NCI-H1694 treated with DMSO at 0.1 percent for 48 hours (cell line): Measurements from ENCODE around the gene RPL10.

Experiments
- DNase-seq: peaks from one replicate; lab custom pipeline; 2025; lab: John Stamatoyannopoulos, UW

RPL10 gene

DNA sequence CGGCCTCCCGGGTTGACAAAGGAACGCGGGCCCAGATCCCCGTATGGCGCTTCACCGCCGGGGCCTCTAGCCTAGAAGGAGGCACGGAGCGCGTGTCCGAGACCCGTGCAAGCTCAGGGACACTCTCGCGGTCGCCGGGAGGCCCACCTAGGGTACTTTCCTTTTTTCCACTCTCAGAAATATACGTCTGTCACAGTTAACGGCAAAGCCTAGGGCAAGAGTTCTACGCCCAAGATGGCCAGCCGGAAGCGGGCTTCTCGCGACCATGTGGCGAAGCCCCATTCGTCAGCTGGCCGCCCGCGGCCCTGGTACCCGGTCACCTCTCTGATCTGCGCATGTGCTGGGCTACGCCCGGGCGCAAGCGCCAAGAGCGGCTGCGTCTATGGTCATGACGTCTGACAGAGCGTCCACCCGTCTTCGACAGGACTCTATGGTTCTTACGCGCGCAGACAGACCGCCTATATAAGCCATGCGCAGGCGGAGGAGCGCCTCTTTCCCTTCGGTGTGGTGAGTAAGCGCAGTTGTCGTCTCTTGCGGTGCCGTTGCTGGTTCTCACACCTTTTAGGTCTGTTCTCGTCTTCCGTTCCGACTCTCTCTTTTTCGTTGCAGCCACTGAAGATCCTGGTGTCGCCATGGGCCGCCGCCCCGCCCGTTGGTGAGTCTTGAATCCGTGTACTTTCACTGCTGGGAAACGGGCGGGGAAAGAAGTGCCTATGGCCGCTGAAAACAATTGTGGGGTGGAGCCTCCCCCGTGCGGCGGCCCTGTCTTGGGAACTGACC is at the start of gene RPL10:
Gene RPL10 (plus strand): TSS at position 490 of the 780 bp plus-strand sequence. CDS start 143 bp downstream, at position 633.
- peak; percentile 94 for DNase-seq

GRCh38 chrX:154348646-154349358 is 49.4 kb upstream of the RPL10 start:
- no peak for DNase-seq

GRCh38 chrX:154349359-154349935 is 48.7 kb upstream of the RPL10 start:
- no peak for DNase-seq

DNA sequence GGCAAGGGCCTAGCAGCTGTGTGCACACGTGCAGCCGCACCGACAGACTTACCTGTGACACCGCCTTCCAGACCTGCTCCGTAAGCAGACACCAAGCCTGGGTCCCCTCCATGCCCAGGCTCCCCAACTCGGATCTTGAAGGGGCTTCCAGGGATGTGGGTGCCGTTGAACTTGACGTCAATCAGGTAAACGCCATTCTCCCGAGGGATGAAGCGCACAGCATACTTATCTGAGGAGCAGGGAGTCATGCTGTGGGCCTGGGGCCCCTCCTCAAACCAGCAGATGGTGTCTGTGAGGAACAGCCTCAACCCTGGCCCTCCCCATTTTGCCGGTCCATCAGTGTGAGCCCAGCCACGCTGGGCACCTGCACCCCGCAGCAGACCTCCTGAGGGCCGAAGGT is 48.2 kb upstream of the RPL10 start:
- no peak for DNase-seq

- no peak for DNase-seq
Measured at GRCh38 chrX:154350429-154351182, 47.6 kb upstream of the RPL10 start.

DNA sequence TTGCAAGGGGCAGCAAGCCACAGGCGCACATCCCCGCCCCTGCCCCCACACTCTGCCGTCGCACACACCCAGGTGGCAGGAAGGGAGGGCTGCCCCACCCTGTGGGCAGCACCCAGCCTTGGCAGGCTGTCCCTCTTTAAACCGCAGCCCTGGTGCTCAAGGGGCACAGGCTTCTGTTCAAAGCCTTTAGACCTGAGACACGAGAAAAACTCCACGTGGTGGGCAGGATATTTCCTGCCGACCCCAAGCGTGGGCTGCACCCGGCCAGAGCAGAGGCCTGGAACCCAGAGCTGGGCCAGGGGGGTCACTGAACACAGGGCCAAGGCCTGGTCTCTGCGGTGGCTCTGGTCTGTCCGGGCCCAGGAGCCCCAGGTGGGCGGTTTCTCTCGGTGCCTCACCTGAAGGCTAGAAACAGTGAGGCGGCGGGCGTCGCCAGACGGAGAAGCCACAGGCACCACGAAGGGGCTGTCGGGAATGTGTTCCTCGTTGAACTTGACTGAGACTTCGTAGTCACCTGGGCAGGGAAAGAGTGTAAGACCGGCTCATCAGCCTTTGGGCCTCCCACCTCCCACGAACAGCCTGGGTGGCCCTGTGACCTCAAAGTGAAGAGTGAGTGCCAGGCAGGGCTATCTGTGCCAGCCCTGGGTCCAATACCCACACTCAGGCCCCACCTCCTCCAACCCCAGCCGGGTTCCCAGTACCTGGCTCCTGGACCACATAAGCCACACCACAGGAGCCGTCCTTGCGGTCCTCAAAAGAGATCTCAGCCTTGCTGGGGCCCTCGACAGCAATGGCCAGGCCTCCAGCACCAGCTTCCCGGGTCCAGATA is 46.8 kb upstream of the RPL10 start:
- no peak for DNase-seq

- no peak for DNase-seq
Measured at GRCh38 chrX:154352012-154352401, 46.2 kb upstream of the RPL10 start.

DNA sequence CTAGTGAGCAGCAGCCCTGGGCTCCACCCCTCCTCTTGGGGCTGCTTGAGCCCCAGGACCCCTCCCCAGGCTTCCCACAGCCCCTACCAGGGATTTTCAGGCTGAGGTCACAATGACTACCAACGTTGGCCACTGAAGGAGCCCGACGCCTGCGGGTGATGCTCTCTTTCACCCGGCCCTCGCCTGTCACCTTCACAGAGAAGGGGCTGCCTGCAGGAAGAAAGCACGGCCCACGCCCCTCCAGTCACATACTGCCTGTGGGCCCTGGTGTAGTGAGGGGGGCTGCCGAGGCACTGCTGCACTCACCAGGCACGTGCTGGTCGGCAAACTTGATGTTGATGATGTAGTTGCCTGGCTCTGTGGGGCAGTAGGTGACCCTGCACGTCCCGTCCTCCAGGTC is 45.7 kb upstream of the RPL10 start:
- no peak for DNase-seq

DNA sequence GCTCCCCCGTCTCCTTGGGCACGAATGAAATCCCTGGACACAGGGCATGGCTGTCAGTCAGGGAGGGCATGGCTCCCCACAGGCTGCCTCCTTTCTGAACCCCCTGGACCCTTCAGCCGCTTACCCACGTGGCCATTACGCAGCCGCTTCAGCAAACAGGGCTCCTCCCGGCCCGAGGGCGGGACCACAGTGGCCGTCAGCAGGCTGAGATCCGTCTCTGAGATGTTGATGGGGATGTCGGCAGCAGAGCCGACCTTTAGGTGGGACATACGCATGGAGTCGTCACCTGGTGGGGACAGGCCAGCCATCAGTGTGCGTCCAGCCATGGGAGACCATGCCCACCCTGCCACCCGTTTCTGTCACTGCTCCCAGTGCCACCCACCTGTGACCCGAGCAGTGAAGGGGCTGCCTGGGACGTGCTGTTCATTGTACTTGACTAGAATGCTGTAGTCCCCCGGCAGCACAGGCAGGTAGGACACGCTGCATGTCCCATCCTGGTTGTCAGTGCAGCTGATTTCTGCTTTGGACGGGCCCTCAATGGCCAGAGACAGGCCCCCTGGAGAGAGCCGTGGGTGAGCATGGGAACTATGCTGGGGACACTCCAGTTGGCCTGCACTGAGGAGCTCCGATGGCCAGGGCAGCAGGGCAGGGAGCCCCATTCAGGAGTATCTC is 44.9 kb upstream of the RPL10 start:
- no peak for DNase-seq

GRCh38 chrX:154354013-154354412 is 44.2 kb upstream of the RPL10 start:
- DNase-seq = no peak

- DNase-seq = no peak
Measured at GRCh38 chrX:154354516-154354915, 43.7 kb upstream of the RPL10 start.

GRCh38 chrX:154355094-154355775 is 42.9 kb upstream of the RPL10 start:
- no peak for DNase-seq

DNA sequence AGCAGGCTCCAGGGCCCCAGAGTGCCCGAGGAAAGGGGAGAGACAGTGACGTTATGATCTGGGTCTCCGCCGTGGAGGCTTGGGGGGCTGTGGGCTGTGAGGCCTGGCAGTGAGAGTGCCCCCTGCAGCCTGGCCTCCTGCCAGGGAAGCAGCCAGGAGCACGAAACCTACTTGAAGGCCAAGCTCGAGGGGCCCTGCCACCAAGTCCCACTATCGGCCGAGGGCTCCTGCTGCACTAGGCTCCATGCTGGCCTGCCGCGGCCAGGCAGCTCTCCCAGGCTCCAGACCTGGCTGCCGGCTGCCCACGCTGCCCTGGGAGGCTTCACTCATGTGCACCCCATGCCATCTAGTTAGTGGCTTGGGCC is 42.4 kb upstream of the RPL10 start:
- no peak for DNase-seq

GRCh38 chrX:154356596-154356995 is 41.6 kb upstream of the RPL10 start:
- DNase-seq = no peak

GRCh38 chrX:154357205-154357604 is 41.0 kb upstream of the RPL10 start:
- no peak for DNase-seq

GRCh38 chrX:154358011-154358410 is 40.2 kb upstream of the RPL10 start:
- DNase-seq = no peak

GRCh38 chrX:154358829-154359228 is 39.3 kb upstream of the RPL10 start:
- no peak for DNase-seq

DNA sequence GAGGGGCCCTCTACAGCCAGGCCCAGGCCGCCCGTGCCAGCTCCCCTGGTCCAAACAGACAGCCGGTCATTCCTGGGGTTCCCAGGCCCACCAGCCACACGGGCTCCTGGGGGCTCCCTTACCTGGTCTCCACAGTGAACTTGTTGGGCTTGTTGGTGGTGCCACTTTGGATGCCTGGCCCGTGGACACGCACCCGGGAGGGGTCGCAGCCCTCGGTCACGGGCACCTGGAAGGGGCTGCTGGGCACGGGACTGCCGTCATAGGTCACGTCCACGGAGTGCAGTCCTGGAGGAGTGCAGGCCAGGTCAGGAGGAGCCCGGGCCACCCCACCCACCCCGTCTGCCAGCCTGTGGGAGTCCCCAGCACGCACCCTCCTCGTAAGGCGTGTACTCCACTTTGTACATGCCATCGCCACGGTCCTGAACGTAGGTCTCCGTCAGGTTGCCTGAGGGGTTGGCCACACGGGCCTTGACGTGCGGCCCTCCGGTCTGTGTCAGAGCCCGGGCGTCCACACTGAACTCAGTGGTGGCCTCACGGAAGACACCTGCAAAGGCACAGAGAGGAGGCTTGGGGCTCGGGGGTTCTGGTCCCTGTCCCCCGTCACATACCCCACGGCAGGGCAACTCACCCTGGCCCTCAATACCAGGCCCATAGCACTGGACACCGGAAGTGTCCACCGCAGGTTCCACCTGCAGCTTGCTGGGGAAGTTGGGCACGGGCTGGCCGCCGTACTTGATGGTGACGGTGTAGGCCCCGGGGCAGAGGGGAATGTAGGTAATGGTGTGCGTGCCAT is 38.6 kb upstream of the RPL10 start:
- no peak for DNase-seq

GRCh38 chrX:154360155-154360713 is 37.9 kb upstream of the RPL10 start:
- DNase-seq = no peak
